Activated naive CD4-positive, alpha-beta T cell treated with anti-CD3 and anti-CD28 coated beads, Interleukin-2, amount 50 U/mL, for 16 hours (primary cell): ENCODE data around the gene MORC3.
"Not testable (repeated sequence)": the region's sequence is repeated elsewhere in the genome, so short reads cannot be mapped to it uniquely, and the experiment has no call there.

Source experiments
- DNase-seq: peaks from one replicate; pipeline ENCODE4 v3.0.0-alpha.2; 2020

Gene MORC3

DNA sequence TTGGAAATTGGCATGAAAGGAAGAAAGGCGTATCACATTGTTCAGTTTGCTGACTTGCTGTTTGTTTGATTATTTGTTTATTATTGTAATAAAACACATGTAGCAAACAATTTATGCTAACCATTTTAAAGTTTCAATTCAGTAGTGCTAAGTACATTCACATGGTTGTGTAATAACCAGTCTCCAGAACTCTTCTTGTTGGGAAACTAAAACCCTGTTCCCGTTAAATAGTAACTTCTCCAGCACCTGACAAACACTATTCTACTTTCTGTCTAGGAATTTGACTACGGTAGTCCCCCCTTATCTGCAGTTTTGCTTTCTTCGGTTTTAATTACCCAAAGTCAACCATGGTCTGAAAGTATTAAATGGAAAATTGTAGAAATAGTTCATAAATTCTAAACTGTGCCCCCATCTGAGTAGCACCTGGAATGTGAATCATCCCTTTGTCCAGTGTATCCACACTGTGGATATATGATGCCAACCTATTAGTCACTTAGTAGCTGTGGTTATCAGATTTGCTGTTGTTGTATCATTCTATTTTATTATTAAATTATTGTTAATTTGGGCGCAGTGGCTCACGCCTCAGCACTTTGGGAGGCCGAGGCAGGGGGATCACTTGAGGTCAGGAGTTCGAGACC, 5.5 kb downstream of the MORC3 start:
- DNase-seq = no peak

DNA sequence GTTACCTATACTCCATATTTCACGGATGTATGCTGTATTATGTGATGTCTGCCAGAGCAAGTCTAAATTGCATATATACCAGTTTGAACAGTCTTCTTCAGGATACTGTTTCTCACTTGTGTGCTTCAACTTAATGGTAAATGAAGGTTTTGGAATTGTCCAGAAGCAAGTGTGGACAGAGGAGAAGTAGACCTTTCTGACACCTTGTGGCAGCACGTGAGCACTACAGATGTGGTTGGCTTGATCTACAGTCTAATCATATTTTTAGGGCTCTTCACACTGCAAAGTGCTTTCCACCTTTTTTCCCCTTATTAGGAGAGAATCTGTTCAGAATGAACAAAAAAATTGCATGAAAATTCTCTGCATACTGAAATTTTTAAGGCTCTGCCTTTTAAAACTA, 10.9 kb downstream of the MORC3 start:
- peak; percentile 55 for DNase-seq

DNA sequence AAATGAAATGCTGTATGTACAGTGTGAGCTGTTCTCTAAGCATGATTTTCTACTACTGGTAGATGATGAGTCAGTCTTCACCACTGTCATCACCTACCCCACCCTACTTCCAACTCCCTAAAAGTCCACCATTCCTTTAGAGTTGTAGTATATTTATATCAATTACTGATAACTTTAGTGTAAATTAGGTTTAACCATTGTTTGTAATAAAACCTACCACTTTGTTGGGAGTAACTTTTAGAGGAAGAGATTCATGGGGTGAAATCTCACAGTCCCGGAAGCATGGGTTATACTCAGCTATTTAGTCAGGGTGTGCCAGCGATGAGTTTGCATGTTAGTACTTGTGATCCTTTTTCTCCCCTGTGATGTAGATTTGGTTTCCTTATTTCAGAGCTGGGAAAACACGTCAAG, 17.1 kb downstream of the MORC3 start:
- no peak for DNase-seq

DNA sequence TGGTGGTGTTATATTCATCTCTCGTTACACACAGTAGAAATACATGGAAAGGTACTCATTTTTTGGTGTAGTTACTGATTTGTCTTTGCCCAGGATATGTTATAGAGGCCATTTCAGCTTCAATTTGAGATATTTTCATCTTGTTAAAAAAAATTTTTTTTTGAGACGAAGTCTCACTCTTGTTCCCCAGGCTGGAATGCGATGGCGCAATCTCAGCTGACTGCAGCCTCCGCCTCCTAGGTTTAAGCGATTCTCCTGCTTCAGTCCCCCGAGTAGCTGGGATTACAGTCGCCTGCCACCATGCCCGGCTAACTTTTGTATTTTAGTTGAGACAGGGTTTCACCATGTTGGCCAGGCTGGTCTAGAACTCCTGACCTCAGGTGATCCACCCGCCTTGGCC, 19.0 kb downstream of the MORC3 start:
- no peak for DNase-seq

DNA sequence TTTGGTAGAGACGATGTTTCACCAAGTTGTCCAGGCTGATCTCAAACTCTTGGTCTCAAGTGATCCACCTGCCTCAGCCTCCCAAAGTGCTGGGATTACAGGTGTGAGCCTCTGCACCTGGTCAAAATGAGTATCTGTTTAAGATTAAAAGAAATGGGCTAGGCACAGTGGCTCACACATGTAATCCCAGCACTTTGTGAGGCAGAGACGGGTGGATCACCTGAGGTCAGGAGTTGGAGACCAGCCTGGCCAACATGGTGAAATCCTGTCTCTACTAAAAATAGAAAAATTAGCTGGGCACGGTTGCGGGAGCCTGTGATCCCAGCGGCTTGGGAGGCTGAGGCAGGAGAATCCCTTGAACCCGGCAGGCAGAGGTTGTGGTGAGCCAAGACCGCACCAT, 22.6 kb downstream of the MORC3 start:
- DNase-seq = not testable (repeated sequence)

DNA sequence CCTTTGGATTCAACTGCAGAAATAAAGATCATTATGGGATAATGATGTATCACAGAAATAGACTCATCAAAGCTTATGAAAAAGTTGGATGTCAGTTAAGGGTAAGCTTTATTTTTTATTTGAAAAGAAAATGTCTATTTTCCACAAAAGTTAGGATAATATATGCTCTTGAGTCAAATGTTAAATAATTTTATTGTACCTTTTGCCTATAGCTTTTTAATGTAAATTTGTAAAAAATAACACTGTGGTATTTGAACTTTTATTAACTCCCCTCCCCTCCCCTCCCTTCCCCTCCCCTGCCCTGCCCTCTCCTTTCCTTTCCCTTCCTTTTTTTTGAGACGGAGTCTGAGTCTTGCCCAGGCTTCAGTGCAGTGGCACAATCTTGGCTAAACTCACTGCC, 24.9 kb downstream of the MORC3 start:
- DNase-seq = no peak

DNA sequence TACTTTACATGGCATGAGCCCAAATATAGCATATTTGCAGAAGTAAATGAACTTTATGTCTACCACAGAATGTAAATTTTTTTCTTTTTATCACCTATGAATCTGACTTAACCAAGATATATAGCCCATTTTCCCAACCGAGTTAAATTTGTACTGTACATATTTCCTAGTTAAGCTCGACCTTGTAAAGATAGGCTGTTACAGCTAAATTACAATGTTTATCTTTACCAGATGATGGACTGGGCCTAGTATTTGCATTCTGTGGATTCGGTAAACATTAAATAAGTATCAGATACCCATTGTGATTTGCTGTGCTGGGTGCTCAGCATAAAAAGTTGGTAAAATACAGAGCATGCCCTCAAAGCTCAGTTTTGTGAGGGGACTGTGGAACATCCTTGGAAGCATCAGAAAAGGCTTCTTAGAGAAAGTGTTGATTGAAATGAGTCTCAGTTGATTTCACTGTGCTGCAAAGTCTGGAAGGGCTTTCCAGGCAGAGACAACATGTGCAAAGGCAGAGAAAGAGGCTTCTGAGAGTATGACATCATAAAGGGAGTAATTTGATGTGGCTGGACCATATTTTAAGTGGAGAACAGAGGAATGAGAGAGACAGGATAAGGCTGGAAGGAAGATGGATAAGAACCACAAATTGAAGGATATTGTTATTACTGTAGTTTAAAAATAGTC, 27.4 kb downstream of the MORC3 start:
- no peak for DNase-seq

DNA sequence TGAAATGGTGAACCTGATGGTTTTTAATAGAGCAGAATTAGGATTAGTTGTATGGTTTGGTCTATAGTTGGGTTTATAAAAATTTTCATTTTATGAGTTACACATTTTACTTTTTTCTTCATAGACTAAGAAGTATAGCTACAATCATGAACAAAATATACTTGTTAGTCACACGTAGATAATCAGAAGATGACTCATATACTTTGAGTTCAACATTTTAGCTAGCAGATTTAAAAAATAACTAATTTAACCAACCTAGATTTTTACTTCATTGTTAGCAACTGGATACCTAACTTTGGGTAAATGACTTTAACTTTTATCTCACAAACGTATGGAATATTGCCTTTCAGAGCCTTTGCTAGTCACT, 27.9 kb downstream of the MORC3 start:
- no peak for DNase-seq

DNA sequence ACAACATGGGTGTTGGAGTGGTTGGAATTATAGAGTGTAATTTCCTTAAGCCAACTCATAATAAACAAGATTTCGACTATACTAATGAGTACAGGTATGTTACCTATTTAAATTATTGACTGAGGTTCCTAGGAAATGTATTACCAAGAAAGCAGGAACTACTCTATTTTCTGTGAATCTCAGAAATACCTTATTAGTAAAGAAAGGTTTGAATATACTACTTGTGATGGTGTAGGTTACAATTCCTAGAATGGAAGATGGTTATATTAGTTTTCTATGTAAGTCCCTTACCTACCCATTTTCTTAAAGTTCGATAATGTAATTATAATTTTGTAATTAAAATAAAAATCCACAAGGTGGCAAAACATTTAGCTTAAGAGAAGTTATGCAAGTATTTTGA, 29.3 kb downstream of the MORC3 start:
- DNase-seq = no peak

DNA sequence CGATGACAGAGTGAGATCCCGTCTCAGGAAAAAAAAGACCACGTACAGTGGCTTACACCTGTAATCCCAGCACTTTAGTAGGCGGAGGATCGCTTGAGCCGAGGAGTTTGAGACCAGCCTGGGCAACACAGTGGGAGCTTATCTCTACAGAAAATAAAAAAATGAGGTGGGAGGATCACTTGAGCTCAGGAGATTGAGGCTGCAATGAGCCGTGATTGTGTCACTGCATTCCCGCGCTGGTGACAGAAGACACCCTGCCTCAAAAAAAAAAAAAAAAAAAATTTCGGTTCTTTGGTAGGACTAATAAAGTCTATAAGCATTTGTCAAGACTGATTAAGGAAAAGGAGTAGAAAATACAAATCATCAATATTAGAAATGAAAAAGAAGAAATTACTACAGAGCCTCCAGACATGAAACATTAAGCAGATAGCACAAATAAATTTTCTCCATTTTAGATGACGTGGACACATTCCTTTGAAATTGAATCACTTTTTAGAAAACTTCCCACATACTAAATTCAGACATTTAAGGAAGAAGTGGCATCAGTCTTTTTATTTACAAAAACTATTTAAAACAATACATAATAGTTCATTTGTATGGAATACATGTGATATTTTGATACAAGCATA, 30.4 kb downstream of the MORC3 start:
- DNase-seq = no peak

DNA sequence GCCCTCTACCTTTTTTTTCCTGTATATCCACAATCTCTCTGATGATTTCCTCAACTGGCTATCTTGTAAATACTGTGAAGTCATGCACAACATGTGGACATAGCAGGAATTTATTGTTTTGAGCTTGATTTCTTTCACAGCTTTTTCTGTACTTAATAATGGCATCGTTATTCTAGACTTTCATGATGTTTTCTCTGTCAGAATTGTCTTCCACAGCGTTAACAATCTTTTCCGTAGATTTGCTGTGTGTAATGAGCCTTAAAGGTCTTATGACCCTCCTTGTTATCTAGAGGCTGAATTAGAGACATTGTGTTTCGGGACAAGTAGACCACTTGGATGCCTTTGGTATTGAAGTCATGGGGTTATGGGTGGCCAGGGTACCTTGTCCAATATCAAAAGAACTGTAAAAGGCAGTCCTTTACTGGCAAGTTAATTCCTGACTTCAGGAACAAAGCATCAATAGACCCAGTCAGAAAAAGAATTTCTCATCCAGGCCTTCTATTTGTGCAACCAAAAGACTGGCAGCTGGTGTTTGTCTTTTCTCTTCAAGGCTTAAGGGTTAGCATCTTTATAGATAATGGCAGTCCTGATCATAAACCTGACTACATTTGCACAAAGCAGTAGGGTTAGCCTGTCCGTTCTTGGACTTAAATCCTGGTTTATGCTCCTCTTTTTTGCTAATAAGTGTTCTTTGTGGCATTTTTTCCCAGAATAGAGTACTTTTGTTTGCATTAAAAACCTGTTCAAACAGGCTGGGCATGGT, 35.1 kb downstream of the MORC3 start:
- no peak for DNase-seq

DNA sequence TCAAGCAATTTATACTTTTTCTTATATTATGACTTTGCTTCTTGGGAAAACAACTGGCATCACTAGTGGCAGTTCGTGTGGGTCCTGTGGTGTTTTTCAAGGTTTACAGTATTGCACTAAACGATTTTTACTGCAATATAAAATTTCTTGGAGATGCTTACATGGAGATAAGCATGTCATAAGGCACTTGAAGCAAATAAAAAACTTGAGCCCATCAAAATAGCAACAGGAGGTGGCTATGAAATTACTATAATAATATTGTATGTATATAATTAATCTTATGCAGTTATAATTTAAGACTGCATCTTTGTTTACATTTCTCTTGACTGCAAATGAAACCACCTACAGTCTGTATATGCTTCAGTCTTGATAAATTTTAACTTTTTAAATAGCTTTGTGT, 35.9 kb downstream of the MORC3 start:
- no peak for DNase-seq

DNA sequence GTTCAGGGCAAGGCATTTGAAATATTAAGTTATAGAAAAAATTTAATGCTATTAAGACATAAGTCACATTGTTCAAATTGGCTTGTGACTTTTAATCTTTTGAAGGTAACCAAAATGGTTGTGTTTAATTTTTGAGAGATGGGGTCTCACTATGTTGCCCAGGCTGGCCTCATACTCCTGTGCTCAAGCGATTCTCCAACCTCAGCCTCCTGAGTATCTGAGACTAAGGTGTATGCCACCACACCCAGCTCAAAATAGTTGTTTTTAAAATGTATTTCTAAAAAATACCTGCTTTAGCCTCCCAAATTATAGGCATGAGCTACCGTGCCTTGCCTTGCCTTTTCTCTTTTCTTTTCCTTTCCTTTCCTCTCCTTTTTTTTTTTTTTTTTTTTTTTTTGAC, 39.2 kb downstream of the MORC3 start:
- DNase-seq = no peak

DNA sequence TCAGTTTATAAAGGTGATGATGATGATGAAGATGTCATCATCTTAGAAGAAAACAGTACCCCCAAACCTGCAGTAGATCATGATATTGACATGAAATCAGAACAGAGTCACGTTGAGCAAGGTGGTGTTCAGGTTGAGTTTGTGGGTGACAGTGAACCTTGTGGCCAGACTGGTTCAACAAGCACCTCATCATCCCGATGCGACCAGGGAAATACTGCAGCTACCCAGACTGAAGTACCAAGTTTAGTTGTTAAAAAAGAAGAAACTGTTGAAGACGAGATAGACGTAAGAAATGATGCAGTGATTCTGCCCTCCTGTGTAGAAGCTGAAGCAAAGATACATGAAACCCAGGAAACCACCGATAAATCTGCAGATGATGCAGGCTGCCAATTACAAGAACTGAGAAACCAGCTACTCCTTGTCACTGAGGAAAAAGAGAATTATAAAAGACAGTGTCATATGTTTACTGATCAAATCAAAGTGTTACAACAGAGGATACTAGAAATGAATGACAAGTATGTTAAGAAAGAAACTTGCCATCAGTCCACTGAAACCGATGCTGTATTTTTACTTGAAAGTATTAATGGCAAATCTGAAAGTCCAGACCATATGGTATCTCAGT, 49.2 kb downstream of the MORC3 start:
- DNase-seq = no peak

DNA sequence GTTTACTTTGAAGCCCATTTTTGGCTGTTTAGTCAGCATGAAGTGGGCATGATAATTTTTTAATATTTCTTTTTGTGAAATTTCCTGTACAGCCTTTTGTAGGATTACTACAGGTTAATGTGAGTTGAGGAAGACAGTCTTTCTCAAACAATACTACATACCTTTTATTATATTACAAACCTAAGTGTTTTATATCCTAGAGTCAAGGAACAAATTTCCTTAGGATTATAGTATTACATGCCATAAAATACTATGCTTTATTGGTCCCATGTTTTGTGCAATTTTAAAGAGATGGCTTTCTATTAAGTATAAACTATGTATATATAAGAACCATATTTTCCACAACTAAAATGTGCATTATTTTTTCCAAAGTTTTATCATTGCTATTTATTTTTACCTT, 56.0 kb downstream of the MORC3 start:
- DNase-seq = no peak

DNA sequence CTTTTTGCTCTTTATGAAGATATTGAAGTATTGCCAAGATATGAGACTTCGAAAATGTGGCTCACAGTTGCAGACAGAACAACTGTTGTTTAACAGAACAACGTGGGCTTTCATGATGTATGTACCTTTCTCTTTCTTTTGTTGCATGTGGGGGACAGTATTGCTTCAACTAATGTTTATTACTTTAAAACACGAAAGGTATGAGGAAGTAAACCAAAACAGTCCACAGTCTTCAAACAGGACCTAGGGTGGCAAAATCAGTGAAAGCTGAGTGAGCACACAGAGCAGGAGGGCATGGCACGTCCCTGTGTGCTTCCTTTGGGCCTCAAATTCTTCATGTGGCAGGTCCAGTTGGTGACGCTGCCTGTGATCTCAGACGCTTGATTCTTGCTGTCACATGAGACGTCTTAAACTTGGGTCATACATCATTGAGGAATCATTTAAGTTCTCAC, 57.4 kb downstream of the MORC3 start:
- no peak for DNase-seq

DNA sequence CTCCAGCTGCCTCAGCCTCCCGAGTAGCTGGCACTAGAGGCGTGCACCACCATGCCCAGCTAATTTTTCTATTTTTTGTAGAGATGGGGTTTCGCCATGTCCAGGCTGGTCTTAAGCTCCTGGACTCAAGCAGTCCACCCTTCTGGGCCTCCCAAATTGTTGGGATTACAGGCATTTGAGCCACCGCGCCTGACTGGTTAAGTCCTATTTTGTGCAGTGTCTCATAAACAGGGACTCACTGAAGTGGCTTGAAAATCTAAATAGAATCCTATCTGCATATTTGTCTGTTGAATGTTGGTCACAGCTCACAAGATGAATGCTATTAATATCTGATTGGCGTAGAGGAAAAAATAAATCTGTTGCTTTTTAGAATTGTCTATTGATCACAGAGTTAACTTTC, 59.3 kb downstream of the MORC3 start:
- DNase-seq = no peak

DNA sequence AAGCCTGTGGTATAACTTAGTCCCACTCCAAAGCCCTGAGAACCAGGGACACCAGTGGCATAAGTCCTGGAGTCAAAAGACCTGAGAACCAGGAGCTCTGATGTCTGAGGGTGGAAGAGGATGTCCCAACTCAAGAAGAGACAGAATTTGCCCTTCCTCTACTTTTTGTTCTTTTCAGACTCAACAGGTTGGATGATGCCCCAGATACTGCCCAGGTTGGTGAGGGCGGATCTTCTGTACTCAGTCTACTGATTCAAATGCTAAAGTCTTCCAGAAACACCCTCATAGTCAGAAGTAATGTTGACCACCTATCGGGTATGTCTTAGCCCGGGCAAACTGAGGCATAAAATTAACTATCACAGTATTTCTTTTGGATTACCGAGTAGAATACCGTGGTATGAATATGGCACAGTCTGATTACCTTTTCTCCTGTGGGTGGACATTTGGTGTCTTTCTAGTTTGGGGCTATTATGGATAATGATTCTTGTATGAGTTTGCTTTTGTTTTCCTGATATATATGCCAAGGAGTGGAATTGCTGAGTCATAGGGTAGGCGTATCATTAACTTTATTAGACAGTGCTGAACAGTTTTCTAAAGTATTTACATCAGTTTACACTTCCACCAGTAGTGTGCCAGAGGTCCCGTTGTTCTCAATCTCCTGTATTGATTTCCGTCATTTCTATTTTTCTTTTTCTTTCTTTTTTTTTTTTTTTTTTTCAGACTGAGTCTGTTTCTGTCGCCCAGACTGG, 62.0 kb downstream of the MORC3 start:
- no peak for DNase-seq

DNA sequence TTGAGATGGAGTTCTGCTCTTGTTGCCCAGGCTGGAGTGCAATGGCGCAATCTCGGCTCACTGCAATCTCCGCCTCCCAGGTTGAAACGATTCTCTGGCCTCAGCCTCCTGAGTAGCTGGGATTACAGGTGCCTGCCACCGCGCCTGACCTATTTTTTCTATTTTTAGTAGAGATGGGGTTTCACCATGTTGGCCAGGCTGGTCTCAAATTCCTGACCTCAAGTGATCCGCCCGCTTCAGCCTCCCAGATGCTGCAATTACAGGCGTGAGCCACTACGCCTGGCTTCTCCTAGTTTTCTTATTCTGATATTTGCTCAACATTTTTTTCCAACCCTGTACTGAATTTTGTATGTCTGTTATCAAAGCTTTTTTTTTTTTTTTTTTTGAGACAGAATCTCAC, 62.7 kb downstream of the MORC3 start:
- DNase-seq = not testable (repeated sequence)

DNA sequence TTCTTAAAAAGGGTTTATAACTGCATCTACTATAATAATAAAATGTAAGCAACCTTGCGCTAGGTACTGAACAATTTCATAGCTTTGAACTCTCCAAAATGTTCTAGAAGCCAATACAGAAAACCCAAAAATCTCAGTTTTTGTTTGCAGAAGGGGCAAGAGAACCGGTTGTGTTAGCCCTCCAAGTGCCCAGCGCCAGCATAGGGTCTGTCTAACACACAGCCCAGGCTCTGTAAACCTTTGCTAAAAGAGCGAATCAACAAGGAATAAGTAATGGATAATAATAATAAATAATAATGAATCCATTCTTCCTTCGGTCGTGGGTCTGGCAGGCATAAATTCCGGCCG, 64.9 kb downstream of the MORC3 start:
- no peak for DNase-seq

DNA sequence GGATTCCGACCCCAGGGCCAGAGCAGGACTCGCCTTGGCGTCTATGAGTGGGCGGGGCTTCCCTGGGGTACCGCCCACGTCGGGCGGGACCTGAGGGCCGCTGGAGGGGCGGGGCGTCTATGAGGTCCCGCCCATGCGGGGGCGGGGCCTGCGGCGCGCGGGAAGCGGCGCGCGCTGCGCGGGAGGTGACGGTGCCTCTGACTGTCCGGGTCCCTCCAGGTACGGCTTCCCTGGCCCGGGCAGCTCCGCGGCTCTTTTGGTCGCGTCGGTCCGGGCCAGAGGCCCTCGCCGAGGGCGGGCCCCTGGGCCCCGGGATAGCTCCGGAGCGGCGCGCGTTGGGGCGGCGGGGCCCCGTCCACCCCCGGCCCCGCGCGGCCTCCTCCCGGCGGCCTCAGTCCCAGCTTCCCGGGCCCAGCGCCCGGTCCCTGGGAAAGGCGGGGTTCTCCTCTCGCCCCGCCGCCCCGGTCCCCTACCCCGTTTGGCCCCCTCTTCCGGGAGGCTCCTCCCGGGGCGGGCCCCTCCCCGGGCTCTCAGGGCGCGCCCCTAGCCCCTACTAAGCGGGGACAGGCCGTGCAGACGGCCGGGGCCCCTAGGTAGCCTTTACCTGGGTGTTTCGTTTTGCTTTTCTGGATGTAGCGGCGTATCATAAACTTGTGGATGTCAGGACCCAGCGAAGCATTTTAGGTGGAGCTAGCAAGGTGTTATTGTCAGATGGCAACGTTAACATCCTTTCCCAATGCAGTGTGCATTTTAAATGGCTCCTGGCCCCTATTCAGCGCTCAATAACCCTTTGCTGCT, 65.4 kb downstream of the MORC3 start, which contains the start of gene CHAF1B:
TSS of gene CHAF1B (plus strand) at position 160 of the 798 bp plus-strand sequence. CDS start 745 bp downstream, outside the sequence.
- peak; percentile 80 for DNase-seq
